Omental fat pad (tissue), 4 donors: ENCODE measurements around the gene TPI1. TPM values are rescaled to one million over a fixed set of nuclear protein-coding genes. Genes with fewer than 3 reads are reported as not detected.
"Not testable (repeated sequence)": the region's sequence is repeated elsewhere in the genome, so short reads cannot be mapped to it uniquely, and the experiment has no call there.

ENCODE experiments used
- ATAC-seq: fragments of 150-250 bp; one replicate; pipeline ENCODE4 v1.9.1; 2016; ENCODE audit warnings: mild to moderate bottlenecking, moderate library complexity; ENCODE audit not compliant: low FRiP score
- DNase-seq: peaks from one replicate; pipeline ENCODE4 v3.0.0-alpha.2; 2019; ENCODE audit warnings: low spot score
- CTCF ChIP-seq, 3 donors: fragments of 450-650 bp; IDR thresholded peaks; one replicate each; pipeline ENCODE4 v1.5.1; 2016 to 2017; ENCODE audit warnings: antibody characterized with exemption in 3 of 3, mild to moderate bottlenecking in 3 of 3, moderate library complexity in 2 of 3
- total RNA-seq, 4 donors: library from RNA; depleted of rRNA; stranded (reverse); fragments of >200 nt; gene quantifications; one replicate each; pipeline ENCODE4 v1.1.0, GENCODE V29; 2016

The TPI1 gene
- total RNA-seq, 4 donors from 2014 or later: 254 to 446 (median 375) TPM

- TF ChIP-seq CTCF (IDR thresholded peaks at IDR 0.05): no peak
- ATAC-seq (no peak), DNase-seq (no peak)
Observed at GRCh38 chr12:6863033-6863432, 4.3 kb upstream of the TPI1 start.

GRCh38 chr12:6863586-6864321 is 3.6 kb upstream of the TPI1 start:
- no peak for TF ChIP-seq CTCF (IDR thresholded peaks at IDR 0.05)
- DNase-seq (no peak), ATAC-seq (no peak)

GRCh38 chr12:6865307-6865706 is 2.0 kb upstream of the TPI1 start:
- ATAC-seq, DNase-seq: not testable (repeated sequence)

DNA sequence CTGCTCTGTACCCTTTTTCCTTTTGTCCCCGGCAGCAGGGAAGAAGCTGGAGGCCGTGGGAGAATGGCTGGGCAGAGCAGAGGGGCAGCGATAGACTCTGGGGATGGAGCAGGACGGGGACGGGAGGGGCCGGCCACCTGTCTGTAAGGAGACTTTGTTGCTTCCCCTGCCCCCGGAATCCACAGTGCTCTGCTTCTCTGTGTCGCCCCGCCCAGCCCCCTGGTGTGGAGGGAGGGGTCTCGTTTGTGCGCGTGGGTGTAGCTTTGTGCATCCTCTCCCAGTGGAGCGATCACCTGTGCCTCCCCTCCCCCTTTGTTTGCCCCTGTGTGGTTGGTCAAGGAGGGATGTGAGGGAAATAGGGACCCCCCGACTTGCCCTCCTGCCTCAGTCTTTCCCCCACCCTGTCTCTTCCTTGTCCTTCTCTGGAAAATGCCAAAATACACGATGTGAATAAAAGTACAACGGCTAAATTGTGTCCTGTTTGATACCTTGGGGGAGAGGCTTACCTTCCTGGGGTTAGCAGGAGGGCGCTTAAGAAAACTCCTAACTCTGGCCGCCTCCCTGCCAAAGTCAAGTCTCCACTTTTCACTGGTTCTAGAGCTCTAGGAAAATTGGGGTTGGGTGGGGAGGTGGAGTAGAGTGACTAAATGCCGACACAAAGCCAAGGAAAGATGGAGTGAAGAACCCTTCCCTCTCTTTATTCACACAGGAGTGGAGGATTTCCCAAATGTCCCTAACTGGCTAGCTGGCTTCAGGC is 990 bp upstream of the TPI1 start:
- DNase-seq (no peak), ATAC-seq (no peak)
- TF ChIP-seq CTCF (IDR thresholded peaks at IDR 0.05): no peak

GRCh38 chr12:6866920-6867412 is 365 bp upstream of the TPI1 start:
- DNase-seq (no peak), ATAC-seq (peak; percentile 1)
- no peak for TF ChIP-seq CTCF (IDR thresholded peaks at IDR 0.05)

- TF ChIP-seq CTCF (IDR thresholded peaks at IDR 0.05): no peak
- DNase-seq (no peak), ATAC-seq (no peak)
Observed at GRCh38 chr12:6868211-6869048, 1.1 kb downstream of the TPI1 start.
